Fibroblast of skin of scalp (primary cell): ENCODE measurements around the gene REXO5.
A peak's percentile ranks its signal among the peaks of the same experiment; 100 is the strongest.
"Not testable (repeated sequence)": the region's sequence is repeated elsewhere in the genome, so short reads cannot be mapped to it uniquely, and the experiment has no call there.

ENCODE experiments used
- DNase-seq: peaks from one replicate; pipeline ENCODE4 v3.0.0-alpha.2; 2013

Gene REXO5

GRCh38 chr16:20801278-20801677 is 5.0 kb upstream of the REXO5 start:
- no peak for DNase-seq

GRCh38 chr16:20803192-20803560 is 3.2 kb upstream of the REXO5 start:
- peak; percentile 23 for DNase-seq

DNA sequence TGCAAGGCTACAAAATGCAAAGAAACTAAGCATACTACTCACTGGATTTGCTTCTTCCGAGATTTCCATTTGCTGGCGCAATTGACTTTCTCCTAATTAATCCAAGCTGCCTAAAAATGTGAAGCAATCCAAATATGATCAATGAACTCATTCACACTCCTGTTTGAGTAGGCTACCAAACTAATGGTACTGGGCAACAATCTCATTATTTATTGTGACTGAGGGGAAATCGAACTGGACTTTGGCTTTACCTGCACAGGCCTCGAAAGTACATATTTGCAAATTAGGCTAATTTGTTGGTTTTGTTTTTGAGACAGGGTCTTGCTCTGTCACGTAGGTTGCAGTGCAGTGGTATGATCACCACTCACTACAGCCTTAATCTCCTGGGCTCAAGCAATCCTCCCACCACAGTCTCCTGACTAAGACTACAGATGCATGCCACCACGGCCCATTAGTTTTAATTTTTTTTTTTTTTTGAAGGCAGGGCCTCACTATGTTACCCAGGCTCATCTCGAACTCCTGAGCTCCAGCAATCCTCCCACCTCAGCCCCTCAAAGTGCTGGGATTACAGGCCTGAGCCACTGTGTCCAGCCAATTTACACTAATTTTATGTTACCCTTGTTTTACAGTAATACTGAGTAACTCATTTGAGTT is 2.6 kb upstream of the REXO5 start:
- no peak for DNase-seq

- not testable (repeated sequence) for DNase-seq
Observed at GRCh38 chr16:20805684-20806167, 601 bp upstream of the REXO5 start.

- no peak for DNase-seq
Observed at GRCh38 chr16:20807862-20808261, 1.5 kb downstream of the REXO5 start.

DNA sequence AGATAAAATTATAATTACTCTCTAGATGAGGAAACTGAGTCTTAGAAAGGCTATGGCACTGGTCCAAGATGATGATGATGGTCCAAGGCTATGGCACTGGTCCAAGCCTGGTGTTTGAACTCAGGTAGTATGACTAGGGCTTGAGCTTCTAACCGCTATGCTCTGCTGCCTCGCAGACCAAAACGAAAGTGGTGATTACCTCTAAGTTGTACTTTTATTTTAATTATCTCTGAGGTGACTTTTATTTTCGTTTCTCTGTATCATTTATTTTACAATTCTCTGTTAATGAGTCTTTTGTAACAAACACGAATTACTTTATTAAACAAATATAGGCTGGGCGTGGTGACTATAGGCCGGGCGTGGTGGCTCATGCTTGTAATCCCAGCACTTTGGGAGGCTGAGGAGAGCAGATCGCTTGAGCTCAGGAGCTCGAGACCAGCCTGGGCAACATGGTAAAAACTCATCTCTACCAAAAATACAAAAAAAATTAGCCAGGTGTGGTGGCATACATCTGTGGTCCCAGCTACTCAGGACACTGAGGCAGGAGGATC is 5.6 kb downstream of the REXO5 start:
- DNase-seq, result no peak

- DNase-seq, result no peak
Observed at GRCh38 chr16:20812510-20812909, 6.2 kb downstream of the REXO5 start.

GRCh38 chr16:20814784-20815183 is 8.5 kb downstream of the REXO5 start:
- no peak for DNase-seq

GRCh38 chr16:20818929-20819585 is 12.7 kb downstream of the REXO5 start:
- DNase-seq, result no peak

DNA sequence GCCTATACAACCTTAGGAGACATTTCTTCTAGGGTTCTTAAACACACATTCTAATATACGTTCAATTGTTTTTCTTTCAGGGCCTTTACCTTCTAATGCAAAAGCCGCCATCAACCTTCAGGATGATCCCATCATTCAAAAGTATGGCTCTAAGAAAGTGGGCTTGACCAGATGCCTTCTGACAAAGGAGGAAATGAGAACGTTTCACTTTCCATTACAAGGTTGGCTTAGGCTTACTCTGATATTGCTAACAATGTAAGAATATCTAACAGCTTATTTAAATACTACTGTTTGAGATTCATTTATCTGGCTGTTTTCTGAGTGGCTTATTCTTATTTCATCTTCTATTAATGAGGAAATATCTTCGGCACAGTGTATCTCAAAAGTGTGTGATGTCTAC is 15.4 kb downstream of the REXO5 start:
- DNase-seq, result no peak

DNA sequence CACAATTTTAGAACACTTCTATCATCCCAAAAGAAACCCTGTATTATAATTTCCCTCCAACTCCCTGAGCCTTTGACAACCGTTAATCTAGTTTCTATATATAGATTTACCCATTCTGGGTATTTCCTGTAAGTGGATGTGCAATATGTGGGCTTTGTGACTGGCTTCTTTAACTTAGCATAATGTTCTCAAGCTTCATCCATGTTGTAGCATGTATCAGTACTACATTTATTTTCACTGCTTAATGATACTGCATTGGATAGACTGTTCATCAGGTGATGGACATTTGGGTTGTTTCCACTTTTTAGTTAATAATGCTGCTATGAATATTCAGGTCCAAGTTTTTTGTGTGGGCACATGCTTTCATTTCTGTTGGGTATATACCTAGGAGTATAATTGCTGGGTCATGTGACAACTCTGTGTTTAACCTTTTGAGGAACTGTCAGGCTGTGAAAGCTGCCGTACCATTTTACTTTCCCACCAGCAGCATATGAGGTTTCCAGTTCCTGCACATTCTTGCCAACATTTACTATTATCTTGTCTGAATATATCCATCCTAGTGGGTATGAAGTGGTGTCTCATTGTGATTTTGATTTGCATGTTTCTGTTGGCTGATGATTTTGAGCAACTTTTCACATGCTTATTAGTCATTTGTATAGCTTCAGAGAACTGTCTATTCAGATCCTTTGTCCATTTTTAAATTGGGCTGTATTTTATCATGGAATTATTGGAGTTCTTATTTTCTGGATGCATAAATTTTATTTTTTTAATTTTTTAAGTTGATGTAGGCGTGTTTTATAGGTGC is 16.4 kb downstream of the REXO5 start:
- no peak for DNase-seq

DNA sequence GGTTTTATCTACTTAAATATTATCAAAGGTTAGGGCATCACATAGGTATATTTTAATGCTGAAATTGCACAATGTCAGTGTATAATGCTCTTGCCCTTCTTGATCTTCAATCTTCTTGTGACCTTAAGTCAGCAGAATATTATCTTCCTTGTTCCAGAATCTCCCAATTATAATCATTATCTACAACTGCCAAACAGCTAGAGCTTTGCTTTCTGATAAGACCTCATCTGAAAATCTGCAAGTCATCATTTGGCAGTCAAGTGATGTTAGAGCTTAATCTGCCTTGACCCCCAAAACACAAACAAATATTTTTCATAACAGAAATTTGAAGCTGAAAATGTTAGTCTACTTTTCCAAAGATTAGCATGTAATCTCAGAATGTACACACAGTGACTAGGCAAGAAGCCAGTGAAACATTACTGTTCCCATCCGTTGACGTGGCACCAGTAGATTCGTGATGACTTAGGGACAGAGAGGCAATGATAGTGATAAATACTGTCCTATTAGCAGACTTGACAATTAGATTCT is 19.8 kb downstream of the REXO5 start:
- DNase-seq, result no peak

DNA sequence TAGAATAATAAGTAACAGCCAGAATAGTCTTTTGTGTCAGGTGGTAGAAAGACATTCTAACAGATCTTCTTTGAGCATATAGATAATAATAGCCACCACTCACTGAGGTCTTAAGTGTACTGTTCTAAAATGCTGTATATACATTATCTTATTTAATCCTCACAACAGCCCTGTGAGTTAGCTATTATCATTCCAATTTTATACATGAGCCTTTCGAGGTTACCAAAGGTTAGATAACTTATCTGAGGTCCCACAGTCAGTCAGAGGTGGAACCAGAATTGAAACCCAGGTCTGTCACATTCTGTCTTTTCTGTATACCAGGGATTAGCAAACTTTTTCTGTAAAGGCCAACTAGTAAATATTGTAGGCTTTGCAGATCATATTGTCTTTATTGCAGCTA is 23.2 kb downstream of the REXO5 start:
- no peak for DNase-seq

DNA sequence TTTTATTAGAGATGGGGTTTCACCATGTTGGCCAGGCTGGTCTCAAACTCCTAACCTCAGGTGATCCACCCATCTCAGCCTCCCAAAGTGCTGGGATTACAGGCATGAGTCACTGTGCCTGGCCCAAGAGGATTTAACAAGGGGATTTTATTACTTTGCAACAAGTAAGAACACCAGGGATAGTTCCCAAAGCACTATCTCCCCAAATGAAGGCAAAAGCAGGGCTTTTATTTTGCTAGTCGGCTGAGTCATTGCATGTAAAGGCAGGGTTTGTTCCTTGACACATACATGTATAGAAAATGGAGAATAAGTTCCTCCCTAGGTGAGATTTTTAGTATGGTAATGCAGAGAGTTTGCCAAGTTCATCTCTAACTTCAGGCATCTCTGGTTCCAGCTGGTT is 24.0 kb downstream of the REXO5 start:
- no peak for DNase-seq

- no peak for DNase-seq
Observed at GRCh38 chr16:20833086-20833485, 26.8 kb downstream of the REXO5 start.

- no peak for DNase-seq
Observed at GRCh38 chr16:20838240-20838639, 31.9 kb downstream of the REXO5 start.

- no peak for DNase-seq
Observed at GRCh38 chr16:20839504-20839903, 33.2 kb downstream of the REXO5 start.

- no peak for DNase-seq
Observed at GRCh38 chr16:20844054-20844453, 37.7 kb downstream of the REXO5 start.

- DNase-seq, result no peak
Observed at GRCh38 chr16:20844588-20844987, 38.3 kb downstream of the REXO5 start.

GRCh38 chr16:20846030-20846429 is 39.7 kb downstream of the REXO5 start:
- no peak for DNase-seq

- DNase-seq, result no peak
Observed at GRCh38 chr16:20846551-20846950, 40.2 kb downstream of the REXO5 start.

DNA sequence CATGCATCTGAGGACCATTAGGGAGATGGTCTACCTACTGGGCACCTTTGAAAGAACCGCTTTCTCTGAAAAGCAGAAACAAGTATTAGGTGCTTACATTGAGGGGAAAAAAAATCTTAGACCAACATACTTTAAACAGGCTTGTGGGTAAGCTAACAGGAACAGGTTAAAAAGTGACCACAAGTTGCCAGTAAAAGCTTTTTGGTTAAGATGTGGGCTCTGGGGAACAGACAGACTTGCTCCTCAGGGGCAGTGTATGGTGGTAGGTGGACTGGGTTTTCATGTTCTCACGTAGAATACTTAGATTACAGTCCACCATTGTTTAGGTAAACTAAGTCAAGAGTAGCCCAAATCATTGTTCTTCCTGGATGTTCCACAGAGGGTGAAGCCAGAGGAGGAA is 41.2 kb downstream of the REXO5 start:
- no peak for DNase-seq
